ENCODE data around the gene ULK4.
"Not testable (repeated sequence)": the region's sequence is repeated elsewhere in the genome, so short reads cannot be mapped to it uniquely, and the experiment has no call there.

Gene ULK4

GRCh38 chr3:41863024-41863423 is 98.9 kb downstream of the ULK4 start:
- Histone ChIP-seq H2AFZ (ENCODE audit: low read depth, low read length, severe bottlenecking) (no peak overlapping the region), H3K9me3 (ENCODE audit: insufficient read depth, low read length) (no peaks in the 10 kb centered on the region), H3K9ac (ENCODE audit: low read length) (no peak overlapping the region), H3K79me2 (ENCODE audit: insufficient read depth, low read length) (no peaks in the 10 kb centered on the region), H3F3A (ENCODE audit: insufficient read depth) (no peaks in the 10 kb centered on the region), H3K27me3 (ENCODE audit: low read length) (no peaks in the 10 kb centered on the region), H3K9me2 (replicated peaks; ENCODE audit: insufficient read depth, low read length) (no peaks in the 10 kb centered on the region), H4K20me1 (ENCODE audit: low read depth, low read length) (no peaks in the 10 kb centered on the region), H3K4me2 (ENCODE audit: low read depth, low read length, poor library complexity, severe bottlenecking) (no peak overlapping the region), H3K36me3 (ENCODE audit: low read length) (no peaks in the 10 kb centered on the region), H3K4me3 (ENCODE audit: insufficient read depth, low read length, poor library complexity, severe bottlenecking) (no peak overlapping the region), H3K27ac (ENCODE audit: low read depth, low read length) (no peak overlapping the region)
- TF ChIP-seq CTCF (IDR thresholded peaks at IDR 0.05; ENCODE audit: insufficient read depth, low read length, poor library complexity, severe bottlenecking) (no peak), EZH2phosphoT487 (conservative IDR thresholded peaks at IDR 0.05; ENCODE audit: low read length) (no peak)

- H3K79me2 ChIP-seq (ENCODE audit: insufficient read depth, low read length); H3K9me2 ChIP-seq (replicated peaks; ENCODE audit: insufficient read depth, low read length); H2AFZ ChIP-seq (ENCODE audit: low read depth, low read length, severe bottlenecking); H3K4me2 ChIP-seq (ENCODE audit: low read depth, low read length, poor library complexity, severe bottlenecking); H3K9me3 ChIP-seq (ENCODE audit: insufficient read depth, low read length); H3K9ac ChIP-seq (ENCODE audit: low read length); H3K27ac ChIP-seq (ENCODE audit: low read depth, low read length); H3F3A ChIP-seq (ENCODE audit: insufficient read depth); H3K36me3 ChIP-seq (ENCODE audit: low read length); H3K27me3 ChIP-seq (ENCODE audit: low read length); H3K4me3 ChIP-seq (ENCODE audit: insufficient read depth, low read length, poor library complexity, severe bottlenecking); H4K20me1 ChIP-seq (ENCODE audit: low read depth, low read length): not testable (repeated sequence)
Observed at GRCh38 chr3:41860489-41860888, 101.4 kb downstream of the ULK4 start.

DNA sequence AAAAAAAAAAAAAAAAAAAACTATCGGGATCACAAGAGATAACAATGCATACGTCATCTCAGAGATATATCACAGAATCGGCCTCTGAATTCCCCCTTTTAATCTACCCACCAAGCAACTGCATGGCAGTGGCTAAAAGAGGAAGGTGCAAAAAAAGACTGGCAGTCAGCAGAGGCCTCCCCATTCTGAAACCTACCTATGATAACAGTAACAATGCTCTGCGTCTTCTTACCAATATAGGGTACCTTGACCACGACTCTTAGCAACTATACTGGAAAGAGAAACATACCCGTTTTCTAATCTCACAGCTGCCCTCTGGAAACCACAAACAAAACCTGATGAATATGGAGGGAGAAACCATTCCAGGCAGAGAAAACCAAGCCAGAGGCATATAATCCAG is 106.9 kb downstream of the ULK4 start:
- Histone ChIP-seq H3K9me3 (ENCODE audit: insufficient read depth, low read length) (no peaks in the 10 kb centered on the region), H3K4me2 (ENCODE audit: low read depth, low read length, poor library complexity, severe bottlenecking) (no peak overlapping the region)

More for the DNA sequence above, 106.9 kb downstream of the ULK4 start:
- TF ChIP-seq CTCF (IDR thresholded peaks at IDR 0.05; ENCODE audit: insufficient read depth, low read length, poor library complexity, severe bottlenecking), result no peak
- no peak for TF ChIP-seq EZH2phosphoT487 (conservative IDR thresholded peaks at IDR 0.05; ENCODE audit: low read length)
- Histone ChIP-seq H3K79me2 (ENCODE audit: insufficient read depth, low read length) (no peaks in the 10 kb centered on the region), H2AFZ (ENCODE audit: low read depth, low read length, severe bottlenecking) (no peak overlapping the region), H3K4me3 (ENCODE audit: insufficient read depth, low read length, poor library complexity, severe bottlenecking) (no peak overlapping the region), H3F3A (ENCODE audit: insufficient read depth) (no peaks in the 10 kb centered on the region), H3K36me3 (ENCODE audit: low read length) (no peaks in the 10 kb centered on the region), H3K27me3 (ENCODE audit: low read length) (no peaks in the 10 kb centered on the region), H3K27ac (ENCODE audit: low read depth, low read length) (no peak overlapping the region), H3K9ac (ENCODE audit: low read length) (no peak overlapping the region), H4K20me1 (ENCODE audit: low read depth, low read length) (no peaks in the 10 kb centered on the region), H3K9me2 (replicated peaks; ENCODE audit: insufficient read depth, low read length) (no peaks in the 10 kb centered on the region)

Measured in SU-DHL-6 (cell line).